CD4-positive, alpha-beta T cell (primary cell): ENCODE results near the gene EPB41L5. TPM values are rescaled to one million over a fixed set of nuclear protein-coding genes. Genes with fewer than 3 reads are reported as not detected.

ENCODE experiments used
- ATAC-seq: fragments of 200-7000 bp; cut with Tn5 transposase; one replicate; pipeline ENCODE4 v1.10.0; 2022; ENCODE audit warnings: mild to moderate bottlenecking; ENCODE audit not compliant: poor library complexity
- CTCF ChIA-PET: fragments of 350-600 bp; sonication (Branson Sonifier 250); formaldehyde crosslinking; loops from one replicate; lab custom pipeline; 2021; ENCODE audit warnings: antibody characterized with exemption, inconsistent platforms; lab: Charles Lee
- POLR2A ChIA-PET: fragments of 350-600 bp; sonication (Branson Sonifier 250); formaldehyde crosslinking; loops from one replicate; lab custom pipeline; 2021; ENCODE audit warnings: antibody characterized with exemption, inconsistent platforms; lab: Charles Lee
- DNase-seq, 14 experiments: peaks; one replicate each; pipeline ENCODE4 v3.0.0-alpha.2; 2013 to 2020; ENCODE audit warnings: mixed read lengths in 2 of 14
- H3K27ac ChIP-seq, 2 donors: one replicate each; pipeline versions ENCODE4 v1.5.1 to v1.7.0; 2013; ENCODE audit warnings: low read length in 2 of 2, low read depth in 1 of 2, mild to moderate bottlenecking in 1 of 2
- H3K27me3 ChIP-seq, 2 experiments: 1 replicate in 1 of 2; 2 replicates in 1 of 2; pipeline versions ENCODE4 v1.6.1 to v1.7.0; 2013; ENCODE audit warnings: low read length in 2 of 2, control low read depth in 1 of 2, mild to moderate bottlenecking in 1 of 2, moderate library complexity in 1 of 2; ENCODE audit not compliant: insufficient read depth in 2 of 2, control insufficient read depth in 1 of 2
- H3K36me3 ChIP-seq: one replicate; pipeline ENCODE4 v1.6.1; 2013; ENCODE audit warnings: low read length, control low read depth; ENCODE audit not compliant: insufficient read depth
- H3K4me1 ChIP-seq: one replicate; pipeline ENCODE4 v1.6.1; 2013; ENCODE audit warnings: low read length, control low read depth; ENCODE audit not compliant: insufficient read depth
- H3K4me3 ChIP-seq: one replicate; pipeline ENCODE4 v1.5.1; 2013; ENCODE audit warnings: mild to moderate bottlenecking, low read length, moderate library complexity
- H3K9me3 ChIP-seq, 2 experiments: 1 replicate in 1 of 2; 2 replicates in 1 of 2; pipeline versions ENCODE4 v1.6.1 to v1.7.0; 2013; ENCODE audit warnings: low read length in 2 of 2, mild to moderate bottlenecking in 2 of 2, control low read depth in 1 of 2, moderate library complexity in 1 of 2; ENCODE audit not compliant: control insufficient read depth in 1 of 2, insufficient read depth in 1 of 2
- H3K27ac Mint-ChIP-seq: one replicate; pipeline ENCODE4 v1.8.0; 2020; ENCODE audit warnings: mixed read lengths
- H3K27me3 Mint-ChIP-seq: one replicate; pipeline ENCODE4 v1.8.0; 2021; ENCODE audit warnings: mixed read lengths
- H3K36me3 Mint-ChIP-seq: one replicate; pipeline ENCODE4 v1.8.0; 2021; ENCODE audit warnings: low read depth, mixed read lengths
- H3K4me1 Mint-ChIP-seq: one replicate; pipeline ENCODE4 v1.8.0; 2021; ENCODE audit warnings: low read depth, mixed read lengths
- H3K4me3 Mint-ChIP-seq: one replicate; pipeline ENCODE4 v1.8.0; 2020; ENCODE audit warnings: mild to moderate bottlenecking, mixed read lengths
- H3K9me3 Mint-ChIP-seq: one replicate; pipeline ENCODE4 v1.8.0; 2020; ENCODE audit warnings: mixed read lengths
- CTCF ChIP-seq: fragments of 200-600 bp; IDR thresholded peaks from one replicate; pipeline ENCODE4 v1.8.0; 2022; ENCODE audit warnings: antibody characterized with exemption, mild to moderate bottlenecking
- intact Hi-C, 2 experiments: fragments of 100-400 bp; cut with DNase I in 1 of 2; cut with micrococcal nuclease in 1 of 2; formaldehyde crosslinking; loops; one replicate each; pipeline versions ENCODE4 v1.15.1 to v1.9.0; 2023 to 2025; cut with DNase I, micrococcal nuclease
- total RNA-seq, 174 experiments: library from RNA in 2 of 174; stranded (reverse) in 2 of 174; gene quantifications; one replicate each; pipeline ENCODE4 v1.2.3 and lab custom pipeline; 2021 to 2026

The EPB41L5 gene
- total RNA-seq, 2 experiments from 2014 or later = 4.6 to 5.1 TPM

DNA sequence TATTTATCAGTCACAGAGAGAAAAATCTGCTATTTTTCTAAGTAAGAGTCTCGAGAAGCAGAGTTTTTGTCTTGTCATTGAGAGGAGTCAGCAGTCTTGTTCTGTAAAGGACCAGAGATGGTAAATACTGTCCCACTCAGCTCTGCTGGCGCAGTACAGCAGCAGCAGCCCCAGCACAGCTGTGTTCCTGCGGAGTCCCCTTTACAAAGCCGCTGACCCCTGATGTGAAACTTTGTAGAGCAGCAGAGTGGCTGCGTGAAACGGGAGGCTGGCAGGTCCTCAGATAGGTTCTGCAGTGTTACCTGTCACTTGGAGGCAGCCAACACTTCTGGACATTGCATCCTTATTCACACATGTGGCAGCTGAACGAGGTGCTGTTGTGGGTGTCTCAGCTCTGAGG is 165.1 kb downstream of the EPB41L5 start:
- Mint-ChIP-seq H3K27ac (peak overlapping the region; percentile 95), H3K4me3 (peak overlapping the region; percentile 82), H3K27me3 (no peaks in the 10 kb centered on the region), H3K4me1 (peaks cover 72% of the 10 kb centered on the region), H3K36me3 (peaks cover 3% of the 10 kb centered on the region), H3K9me3 (no peaks in the 10 kb centered on the region)
- peaks cover 58% of the 10 kb centered on the region for H3K4me1 ChIP-seq
- peak overlapping the region; percentile 77 to 88 for H3K27ac ChIP-seq
- peak overlapping the region; percentile 60 for H3K4me3 ChIP-seq
- no peak for ATAC-seq
- DNase-seq = peak in 1 of 14 experiments; percentile 10
- CTCF ChIA-PET = no interaction called here
- no peaks in the 10 kb centered on the region for H3K36me3 ChIP-seq
- H3K9me3 ChIP-seq = no peaks in the 10 kb centered on the region
- POLR2A ChIA-PET = interaction anchor here (0.5 to 2.7 kb wide), 3 partner anchors 69 to 761 kb away, joined by 3 to 30 read pairs (median 4); partner anchors contain the start of gene RALB
- H3K27me3 ChIP-seq = no peaks in the 10 kb centered on the region
- intact Hi-C loops = loop anchor here (1.0 to 10.0 kb wide), 7 partner anchors 54 to 813 kb away; partner anchors contain the start of genes C2orf76 (in 1 of the 2), DBI (in 1 of the 2) and PTPN4 (in 1 of the 2)
- no peak for TF ChIP-seq CTCF

GRCh38 chr2:120179396-120179795 is 166.5 kb downstream of the EPB41L5 start:
- Mint-ChIP-seq H3K27me3 (no peaks in the 10 kb centered on the region), H3K27ac (peak overlapping the region; percentile 66), H3K4me1 (peaks cover 80% of the 10 kb centered on the region), H3K9me3 (no peaks in the 10 kb centered on the region), H3K36me3 (peaks cover 3% of the 10 kb centered on the region), H3K4me3 (no peak overlapping the region)
- ChIA-PET POLR2A (no interaction called here), CTCF (no interaction called here)
- no peaks in the 10 kb centered on the region for H3K9me3 ChIP-seq
- no peak for TF ChIP-seq CTCF
- H3K27ac ChIP-seq = no peak overlapping the region
- ATAC-seq = no peak
- H3K36me3 ChIP-seq = no peaks in the 10 kb centered on the region
- no peaks in the 10 kb centered on the region for H3K27me3 ChIP-seq
- peaks cover 58% of the 10 kb centered on the region for H3K4me1 ChIP-seq
- intact Hi-C loops = loop anchor here (5.0 to 10.0 kb wide), 4 partner anchors 53 to 815 kb away; partner anchors contain the start of genes C2orf76 (in 1 of the 2) and DBI (in 1 of the 2)
- H3K4me3 ChIP-seq = no peak overlapping the region
- DNase-seq = no peak

DNA sequence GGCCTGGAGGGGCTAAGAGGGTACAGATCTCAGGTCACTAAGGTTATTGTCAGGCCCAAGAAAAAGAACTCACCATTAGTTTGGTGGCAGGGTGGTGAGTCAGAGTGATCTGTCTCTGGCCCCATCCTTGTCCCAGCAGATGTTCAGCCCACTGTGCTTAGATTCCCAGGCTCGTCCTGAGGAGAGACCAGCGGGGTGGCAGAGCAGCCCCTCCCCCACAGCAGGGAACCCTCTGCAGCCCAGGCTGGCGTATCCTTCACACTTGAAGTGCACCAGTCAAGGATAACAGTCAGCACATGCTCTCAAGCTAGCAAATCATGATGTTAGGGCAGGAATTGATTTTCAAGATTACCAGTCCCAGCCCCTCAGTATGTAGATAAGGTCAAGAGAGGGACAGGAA is 167.2 kb downstream of the EPB41L5 start:
- no peak for ATAC-seq
- intact Hi-C loops = loop anchor here in 1 of 2 experiments (2.0 kb wide), 1 partner anchor 41 kb away; no protein-coding TSS in a partner anchor
- H3K27ac ChIP-seq = no peak overlapping the region
- DNase-seq = no peak
- H3K36me3 ChIP-seq = no peaks in the 10 kb centered on the region
- H3K4me3 ChIP-seq = no peak overlapping the region
- CTCF ChIA-PET = no interaction called here
- H3K27ac Mint-ChIP-seq = peak overlapping the region; percentile 66
- peaks cover 3% of the 10 kb centered on the region for H3K36me3 Mint-ChIP-seq
- H3K4me1 ChIP-seq = peaks cover 55% of the 10 kb centered on the region
- H3K4me1 Mint-ChIP-seq = peaks cover 77% of the 10 kb centered on the region
- TF ChIP-seq CTCF = no peak
- H3K4me3 Mint-ChIP-seq = no peak overlapping the region
- POLR2A ChIA-PET = no interaction called here
- H3K27me3 Mint-ChIP-seq = no peaks in the 10 kb centered on the region
- H3K27me3 ChIP-seq = no peaks in the 10 kb centered on the region
- no peaks in the 10 kb centered on the region for H3K9me3 ChIP-seq
- no peaks in the 10 kb centered on the region for H3K9me3 Mint-ChIP-seq
